ENCODE measurements around the gene UACA. TPM values are rescaled to one million over a fixed set of nuclear protein-coding genes. Genes with fewer than 3 reads are reported as not detected.
A peak's percentile ranks its signal among the peaks of the same experiment; 100 is the strongest.

Gene UACA
- total RNA-seq, 2 donors from 2014 or later = 22.4 to 27.2 TPM

DNA sequence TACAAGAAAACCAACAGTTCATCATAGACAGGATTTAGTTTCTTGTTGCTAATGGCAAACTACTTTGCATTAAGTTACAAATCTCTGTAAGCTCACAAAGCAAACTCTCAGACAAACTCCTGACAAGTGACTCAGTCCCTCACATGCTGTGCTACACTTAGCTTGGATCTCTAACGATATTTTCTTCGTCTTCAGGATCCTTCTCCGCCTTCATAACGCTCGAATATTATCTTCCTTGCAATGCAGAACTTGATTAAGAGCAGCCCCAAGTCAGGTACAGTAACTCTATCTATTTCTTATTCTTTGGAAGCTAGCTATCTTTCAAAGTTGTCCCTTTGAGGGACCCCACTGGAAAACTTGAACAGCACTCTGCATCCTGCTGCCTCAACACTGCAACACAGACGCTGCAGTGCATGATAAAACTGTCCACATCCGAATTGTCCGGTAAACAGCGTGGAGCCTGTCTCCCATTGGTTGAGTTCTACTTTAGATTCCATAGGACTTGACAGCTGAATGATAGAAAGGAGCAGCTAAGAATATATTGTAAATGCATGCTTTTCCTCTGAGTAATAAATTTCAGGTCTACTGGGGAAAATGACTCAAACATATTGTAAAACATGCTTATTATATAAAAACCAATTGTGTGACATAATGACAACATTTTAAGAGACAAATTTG, 61.3 kb downstream of the UACA start:
- Histone ChIP-seq H3K4me3 (no peak overlapping the region), H3K9me3 (no peaks in the 10 kb centered on the region), H3K4me1 (peaks cover 36% of the 10 kb centered on the region), H3K27me3 (no peaks in the 10 kb centered on the region), H3K36me3 (replicated peaks in 1 of 2; ENCODE audit: insufficient read depth in 1 of 2, low read depth in 2 of 2) (no peaks in the 10 kb centered on the region), H3K27ac (peak overlapping the region in 3 of 4 donors; percentile 0 to 27 (median 17))
- intact Hi-C loops (cut with DNase I) = no loop called here
- no peak for DNase-seq
- 63 to 64% methylated on average over 9 of the region's 9 CpGs for WGBS, 2 donors
- ATAC-seq = peak; percentile 48
- TF ChIP-seq POLR2A (IDR thresholded peaks at IDR 0.05) = peak in 1 of 3 donors; percentile 24
- TF ChIP-seq CTCF (IDR thresholded peaks at IDR 0.05) = no peak

- Histone ChIP-seq H3K27ac (peak overlapping the region in 2 of 4 donors; percentile 0 to 7), H3K4me1 (peaks cover 36% of the 10 kb centered on the region), H3K27me3 (no peaks in the 10 kb centered on the region), H3K36me3 (replicated peaks in 1 of 2; ENCODE audit: insufficient read depth in 1 of 2, low read depth in 2 of 2) (no peaks in the 10 kb centered on the region), H3K4me3 (no peak overlapping the region), H3K9me3 (no peaks in the 10 kb centered on the region)
- ATAC-seq (no peak), DNase-seq (no peak)
- no peak for TF ChIP-seq CTCF (IDR thresholded peaks at IDR 0.05)
- TF ChIP-seq POLR2A (IDR thresholded peaks at IDR 0.05) = no peak
- 68 to 75% methylated on average over 2 of the region's 2 CpGs for WGBS, 2 donors
- intact Hi-C loops (cut with DNase I) = no loop called here
These were observed 62.2 kb downstream of the UACA start for GRCh38 chr15:70701171-70701570.

DNA sequence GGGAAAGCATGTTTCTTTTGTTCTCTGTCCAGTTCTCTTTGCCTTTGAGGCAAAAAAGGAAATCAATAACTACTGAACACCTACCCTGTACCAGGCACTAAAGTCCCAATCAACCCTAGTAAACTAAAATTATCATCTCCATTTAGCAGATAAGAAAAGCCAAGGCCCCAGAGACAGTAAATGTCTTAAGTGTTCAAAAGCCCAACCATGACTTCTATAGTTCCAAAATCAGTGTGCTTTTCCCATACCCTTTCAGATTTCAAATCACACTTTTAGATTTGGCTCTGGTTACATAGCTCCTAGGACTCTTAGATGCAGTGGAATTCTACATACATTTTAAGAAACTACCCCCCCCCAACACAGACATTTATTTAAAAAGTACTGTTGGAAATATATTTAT, 63.5 kb downstream of the UACA start:
- H3K4me3 ChIP-seq = no peak overlapping the region

DNA sequence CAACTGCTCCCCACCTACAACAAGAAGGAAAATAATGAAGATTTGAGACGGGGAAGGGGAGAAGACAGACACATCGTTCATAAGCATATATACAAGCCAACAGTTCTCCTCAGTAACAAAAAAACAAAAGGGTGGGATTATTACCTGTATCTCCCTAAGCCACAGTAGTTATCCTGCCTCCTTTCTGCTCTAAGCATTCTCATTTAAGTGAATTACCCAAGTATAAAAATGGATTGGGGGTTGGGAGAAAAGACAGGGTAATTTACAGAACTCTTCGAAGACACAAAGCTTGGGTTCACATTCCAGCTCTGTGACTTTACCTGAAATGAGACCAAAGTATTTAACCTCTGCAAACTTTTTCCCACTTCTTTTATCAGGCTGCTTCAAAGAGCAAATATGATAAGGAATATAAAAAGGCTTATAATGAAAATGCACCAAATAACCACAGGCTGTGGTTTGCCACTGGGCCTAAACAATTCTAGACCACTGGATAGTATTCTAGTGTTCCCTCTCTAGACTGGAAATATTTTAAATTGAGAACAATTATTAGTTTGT, 64.4 kb downstream of the UACA start:
- intact Hi-C loops (cut with DNase I) = no loop called here
- H3K4me1 ChIP-seq = peaks cover 33% of the 10 kb centered on the region

More for the DNA sequence above, 63.5 kb downstream of the UACA start:
- H3K9me3 ChIP-seq = no peaks in the 10 kb centered on the region
- peak overlapping the region in 2 of 4 donors; percentile 31 to 51 for H3K27ac ChIP-seq
- intact Hi-C loops (cut with DNase I) = no loop called here
- peaks cover 36% of the 10 kb centered on the region for H3K4me1 ChIP-seq
- H3K36me3 ChIP-seq (replicated peaks in 1 of 2; ENCODE audit: insufficient read depth in 1 of 2, low read depth in 2 of 2) = no peaks in the 10 kb centered on the region
- no peak for TF ChIP-seq CTCF (IDR thresholded peaks at IDR 0.05)
- TF ChIP-seq POLR2A (IDR thresholded peaks at IDR 0.05) = no peak
- no peaks in the 10 kb centered on the region for H3K27me3 ChIP-seq
- ATAC-seq (no peak), DNase-seq (no peak)

More for the DNA sequence above, 64.4 kb downstream of the UACA start:
- H3K27ac ChIP-seq = peak overlapping the region; percentile 22 to 51 (median 40)
- H3K36me3 ChIP-seq (replicated peaks in 1 of 2; ENCODE audit: insufficient read depth in 1 of 2, low read depth in 2 of 2) = no peaks in the 10 kb centered on the region
- no peaks in the 10 kb centered on the region for H3K27me3 ChIP-seq
- H3K4me3 ChIP-seq = no peak overlapping the region
- H3K9me3 ChIP-seq = no peaks in the 10 kb centered on the region
- ATAC-seq (no peak), DNase-seq (no peak)
- 43 to 49% methylated on average over 3 of the region's 3 CpGs for WGBS, 2 donors
- TF ChIP-seq CTCF (IDR thresholded peaks at IDR 0.05) = no peak
- TF ChIP-seq POLR2A (IDR thresholded peaks at IDR 0.05) = no peak

Data from body of pancreas (tissue), 4 donors.